ENCODE results near the gene IGSF3.
A peak's percentile ranks its signal among the peaks of the same experiment; 100 is the strongest.
"Not testable (repeated sequence)": the region's sequence is repeated elsewhere in the genome, so short reads cannot be mapped to it uniquely, and the experiment has no call there.

IGSF3 gene

GRCh38 chr1:116644096-116644495, 23.4 kb downstream of the IGSF3 start:
- H4K8ac ChIP-seq (ENCODE audit: low read depth, low read length); H2AK5ac ChIP-seq (ENCODE audit: low read length); H3K79me2 ChIP-seq (ENCODE audit: control insufficient read depth, insufficient read depth, low read length); H3K36me3 ChIP-seq (ENCODE audit: control insufficient read depth, insufficient read depth, low read length); H2BK5ac ChIP-seq (ENCODE audit: low read length); H3K4me1 ChIP-seq (ENCODE audit: control insufficient read depth, low read depth, low read length); H3K23ac ChIP-seq (ENCODE audit: low read length); DNase-seq; H4K5ac ChIP-seq (ENCODE audit: low read length); H2BK120ac ChIP-seq (ENCODE audit: low read depth, low read length); H3K4me3 ChIP-seq (ENCODE audit: low read length); H3K4me2 ChIP-seq (ENCODE audit: low read length); H2BK15ac ChIP-seq (replicated peaks; ENCODE audit: low read depth); H3K27me3 ChIP-seq (ENCODE audit: insufficient read depth, low read length, poor library complexity); H3K56ac ChIP-seq (ENCODE audit: low read length); H3K18ac ChIP-seq (ENCODE audit: low read length); H3K27ac ChIP-seq (ENCODE audit: low read depth, low read length); H3K4ac ChIP-seq (ENCODE audit: low read depth, low read length); H3K79me1 ChIP-seq (ENCODE audit: low read length); H3K9ac ChIP-seq (ENCODE audit: low read length): not testable (repeated sequence)
- no CpG with 5 or more reads among the region's 5 CpGs for WGBS (ENCODE audit: extremely low coverage, insufficient coverage, low lambda C conversion rate)

GRCh38 chr1:116643281-116643751, 24.2 kb downstream of the IGSF3 start:
- not testable (repeated sequence) for H3K18ac ChIP-seq (ENCODE audit: low read length); H3K27me3 ChIP-seq (ENCODE audit: insufficient read depth, low read length, poor library complexity); H3K27ac ChIP-seq (ENCODE audit: low read depth, low read length); H2AK5ac ChIP-seq (ENCODE audit: low read length); DNase-seq; H3K36me3 ChIP-seq (ENCODE audit: control insufficient read depth, insufficient read depth, low read length); H3K4me3 ChIP-seq (ENCODE audit: low read length); H4K8ac ChIP-seq (ENCODE audit: low read depth, low read length); H3K79me2 ChIP-seq (ENCODE audit: control insufficient read depth, insufficient read depth, low read length); H3K79me1 ChIP-seq (ENCODE audit: low read length); H4K5ac ChIP-seq (ENCODE audit: low read length); H2BK5ac ChIP-seq (ENCODE audit: low read length); H2BK15ac ChIP-seq (replicated peaks; ENCODE audit: low read depth); H3K9ac ChIP-seq (ENCODE audit: low read length); H3K4me2 ChIP-seq (ENCODE audit: low read length); H3K4ac ChIP-seq (ENCODE audit: low read depth, low read length); H3K56ac ChIP-seq (ENCODE audit: low read length); H2BK120ac ChIP-seq (ENCODE audit: low read depth, low read length); H3K4me1 ChIP-seq (ENCODE audit: control insufficient read depth, low read depth, low read length); H3K23ac ChIP-seq (ENCODE audit: low read length)
- no CpG with 5 or more reads among the region's 12 CpGs for WGBS (ENCODE audit: extremely low coverage, insufficient coverage, low lambda C conversion rate)

GRCh38 chr1:116642311-116643280, 24.9 kb downstream of the IGSF3 start:
- not testable (repeated sequence) for H3K9ac ChIP-seq (ENCODE audit: low read length); H2BK120ac ChIP-seq (ENCODE audit: low read depth, low read length); H2BK15ac ChIP-seq (replicated peaks; ENCODE audit: low read depth); H4K5ac ChIP-seq (ENCODE audit: low read length); H3K4me2 ChIP-seq (ENCODE audit: low read length); H3K36me3 ChIP-seq (ENCODE audit: control insufficient read depth, insufficient read depth, low read length); H3K4me1 ChIP-seq (ENCODE audit: control insufficient read depth, low read depth, low read length); H3K18ac ChIP-seq (ENCODE audit: low read length); H3K79me2 ChIP-seq (ENCODE audit: control insufficient read depth, insufficient read depth, low read length); H4K8ac ChIP-seq (ENCODE audit: low read depth, low read length); H3K23ac ChIP-seq (ENCODE audit: low read length); H3K4ac ChIP-seq (ENCODE audit: low read depth, low read length); H3K79me1 ChIP-seq (ENCODE audit: low read length); H2AK5ac ChIP-seq (ENCODE audit: low read length); H3K27me3 ChIP-seq (ENCODE audit: insufficient read depth, low read length, poor library complexity); H2BK5ac ChIP-seq (ENCODE audit: low read length); H3K4me3 ChIP-seq (ENCODE audit: low read length); H3K27ac ChIP-seq (ENCODE audit: low read depth, low read length); H3K56ac ChIP-seq (ENCODE audit: low read length)
- DNase-seq, result peak; percentile 17
- no CpG with 5 or more reads among the region's 14 CpGs for WGBS (ENCODE audit: extremely low coverage, insufficient coverage, low lambda C conversion rate)

- H4K5ac ChIP-seq (ENCODE audit: low read length); H3K4ac ChIP-seq (ENCODE audit: low read depth, low read length); H3K23ac ChIP-seq (ENCODE audit: low read length); DNase-seq; H3K56ac ChIP-seq (ENCODE audit: low read length); H3K27ac ChIP-seq (ENCODE audit: low read depth, low read length); H3K4me2 ChIP-seq (ENCODE audit: low read length); H3K18ac ChIP-seq (ENCODE audit: low read length); H3K4me1 ChIP-seq (ENCODE audit: control insufficient read depth, low read depth, low read length); H3K79me2 ChIP-seq (ENCODE audit: control insufficient read depth, insufficient read depth, low read length); H4K8ac ChIP-seq (ENCODE audit: low read depth, low read length); H2AK5ac ChIP-seq (ENCODE audit: low read length); H2BK15ac ChIP-seq (replicated peaks; ENCODE audit: low read depth); H3K36me3 ChIP-seq (ENCODE audit: control insufficient read depth, insufficient read depth, low read length); H3K27me3 ChIP-seq (ENCODE audit: insufficient read depth, low read length, poor library complexity); H3K9ac ChIP-seq (ENCODE audit: low read length); H2BK120ac ChIP-seq (ENCODE audit: low read depth, low read length); H3K4me3 ChIP-seq (ENCODE audit: low read length); H2BK5ac ChIP-seq (ENCODE audit: low read length); H3K79me1 ChIP-seq (ENCODE audit: low read length): not testable (repeated sequence)
- WGBS (ENCODE audit: extremely low coverage, insufficient coverage, low lambda C conversion rate), result no CpG with 5 or more reads among the region's 2 CpGs
Measured at GRCh38 chr1:116637583-116637982, 29.9 kb downstream of the IGSF3 start.

- no CpG with 5 or more reads among the region's 6 CpGs for WGBS (ENCODE audit: extremely low coverage, insufficient coverage, low lambda C conversion rate)
- H2BK5ac ChIP-seq (ENCODE audit: low read length); H3K4me1 ChIP-seq (ENCODE audit: control insufficient read depth, low read depth, low read length); H4K8ac ChIP-seq (ENCODE audit: low read depth, low read length); H3K79me1 ChIP-seq (ENCODE audit: low read length); H2BK120ac ChIP-seq (ENCODE audit: low read depth, low read length); H3K9ac ChIP-seq (ENCODE audit: low read length); H2AK5ac ChIP-seq (ENCODE audit: low read length); H2BK15ac ChIP-seq (replicated peaks; ENCODE audit: low read depth); H3K79me2 ChIP-seq (ENCODE audit: control insufficient read depth, insufficient read depth, low read length); H3K23ac ChIP-seq (ENCODE audit: low read length); H3K18ac ChIP-seq (ENCODE audit: low read length); H3K27ac ChIP-seq (ENCODE audit: low read depth, low read length); H3K36me3 ChIP-seq (ENCODE audit: control insufficient read depth, insufficient read depth, low read length); H3K4ac ChIP-seq (ENCODE audit: low read depth, low read length); H3K56ac ChIP-seq (ENCODE audit: low read length); H3K4me3 ChIP-seq (ENCODE audit: low read length); H4K5ac ChIP-seq (ENCODE audit: low read length); DNase-seq; H3K27me3 ChIP-seq (ENCODE audit: insufficient read depth, low read length, poor library complexity); H3K4me2 ChIP-seq (ENCODE audit: low read length): not testable (repeated sequence)
Measured at GRCh38 chr1:116636584-116636983, 30.9 kb downstream of the IGSF3 start.

All from mesendoderm (in vitro differentiated cells).